Endothelial cell of coronary artery (primary cell): Measurements from ENCODE around the gene VGF. TPM values are rescaled to one million over a fixed set of nuclear protein-coding genes. Genes with fewer than 3 reads are reported as not detected.

ENCODE experiments used
- total RNA-seq: library from RNA; depleted of rRNA; stranded (reverse); fragments of >200 nt; gene quantifications from 2 replicates; pipeline ENCODE4 v1.2.3, GENCODE V29; 2014

The VGF gene
- under 0.01 TPM in 1 of 2 replicates, not detected in the other for total RNA-seq

GRCh38 chr7:101165075-101165957, at the start of gene VGF:
TSS of gene VGF (minus strand) at chr7:101165569. CDS start at chr7:101164843, 726 bp downstream.

DNA sequence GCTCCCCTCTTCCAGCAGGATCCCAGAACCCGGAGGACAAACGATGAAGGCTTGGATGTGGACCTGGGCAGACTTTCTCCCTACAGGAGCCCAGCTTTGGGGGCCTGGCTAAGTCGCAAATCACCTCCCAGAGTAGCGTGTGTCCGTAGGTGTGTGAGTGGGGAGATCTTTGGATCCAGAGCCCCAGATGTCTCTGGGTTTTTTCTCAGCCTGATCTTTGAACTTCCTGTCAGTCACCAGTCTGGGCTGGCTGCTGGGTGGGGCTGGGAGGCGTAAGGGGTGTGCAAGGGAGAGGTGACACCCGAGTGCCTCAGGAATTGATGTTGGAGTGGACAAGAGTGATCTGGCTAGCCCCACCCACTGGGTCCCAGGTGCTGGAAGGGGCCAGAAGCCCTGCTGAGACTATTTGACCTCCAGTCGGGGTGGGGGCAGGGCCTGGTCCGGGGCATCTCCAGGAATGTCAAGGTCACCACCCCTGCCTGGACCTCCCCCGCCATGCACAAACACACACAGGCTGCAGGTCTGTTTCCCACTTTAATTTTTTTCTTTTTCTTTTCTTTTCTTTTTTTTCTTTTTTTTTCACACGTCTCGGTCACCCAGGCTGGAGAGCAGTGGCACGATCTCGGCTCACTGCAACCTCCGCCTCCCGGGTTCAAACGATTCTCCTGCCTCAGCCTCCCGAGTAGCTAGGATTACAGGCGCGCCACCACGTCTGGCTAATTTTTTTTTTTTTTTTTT, 35.7 kb upstream of the VGF start, which contains the start of gene MOGAT3:
Gene MOGAT3, minus strand, starts transcription at position 175 of the 738 bp plus-strand sequence. CDS start 182 bp downstream, outside the sequence.

DNA sequence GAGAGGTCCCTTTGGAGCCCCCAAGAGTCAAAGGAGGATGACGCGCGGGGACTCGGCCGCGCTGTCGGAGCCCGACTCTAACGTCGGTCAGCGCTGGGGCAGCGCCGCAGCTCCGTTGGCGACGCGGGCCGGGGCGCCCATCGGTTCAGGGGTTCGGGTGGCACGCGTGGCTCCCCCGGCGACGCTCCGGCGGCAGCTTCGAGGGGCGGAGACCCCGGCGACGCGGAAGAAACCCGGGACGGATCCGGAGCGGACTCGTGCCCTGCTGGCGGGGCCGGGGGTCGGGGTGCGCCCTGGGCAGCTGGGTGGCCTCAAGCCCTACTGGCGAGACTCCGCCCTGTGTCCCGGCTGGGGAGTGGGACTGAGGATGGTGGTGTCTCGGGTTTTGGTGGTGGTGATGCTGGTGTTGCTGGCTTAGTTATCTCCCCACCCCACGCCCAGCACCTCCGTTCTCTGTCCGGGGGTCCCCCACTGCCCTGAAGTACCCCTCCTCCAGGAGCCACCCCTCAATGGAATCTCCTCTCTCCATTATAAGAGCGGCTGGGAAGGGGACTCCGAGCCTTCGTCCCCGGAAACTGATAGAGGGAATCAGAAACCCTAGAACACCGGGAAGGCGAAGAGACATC, 14.9 kb upstream of the VGF start, which contains the start of gene NAT16:
Gene NAT16, minus strand, starts transcription at position 164 of the 626 bp plus-strand sequence. CDS start 5,486 bp downstream, outside the sequence.

GRCh38 chr7:101153969-101154692, 11.2 kb downstream of the VGF start, which contains the start of gene AP1S1:
TSS of gene AP1S1 (plus strand) at chr7:101154476. CDS start at chr7:101154515, 39 bp downstream.

DNA sequence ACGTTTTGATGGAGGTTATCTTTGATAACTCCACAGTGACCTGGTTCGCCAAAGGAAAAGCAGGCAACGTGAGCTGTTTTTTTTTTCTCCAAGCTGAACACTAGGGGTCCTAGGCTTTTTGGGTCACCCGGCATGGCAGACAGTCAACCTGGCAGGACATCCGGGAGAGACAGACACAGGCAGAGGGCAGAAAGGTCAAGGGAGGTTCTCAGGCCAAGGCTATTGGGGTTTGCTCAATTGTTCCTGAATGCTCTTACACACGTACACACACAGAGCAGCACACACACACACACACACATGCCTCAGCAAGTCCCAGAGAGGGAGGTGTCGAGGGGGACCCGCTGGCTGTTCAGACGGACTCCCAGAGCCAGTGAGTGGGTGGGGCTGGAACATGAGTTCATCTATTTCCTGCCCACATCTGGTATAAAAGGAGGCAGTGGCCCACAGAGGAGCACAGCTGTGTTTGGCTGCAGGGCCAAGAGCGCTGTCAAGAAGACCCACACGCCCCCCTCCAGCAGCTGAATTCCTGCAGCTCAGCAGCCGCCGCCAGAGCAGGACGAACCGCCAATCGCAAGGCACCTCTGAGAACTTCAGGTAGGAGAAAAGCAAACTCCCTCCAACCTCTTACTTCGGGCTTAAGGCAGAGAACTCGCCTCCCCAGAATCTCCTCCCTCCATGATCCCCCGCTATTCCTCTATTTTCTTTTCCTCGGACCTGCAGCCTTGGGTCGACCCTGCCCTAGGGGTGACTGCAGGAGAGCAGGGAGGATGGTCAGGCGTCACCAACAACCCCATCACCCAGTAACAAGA, 38.5 kb downstream of the VGF start, which contains the start of gene SERPINE1:
Gene SERPINE1, plus strand, starts transcription at position 454 of the 809 bp plus-strand sequence. CDS start 1,290 bp downstream, outside the sequence.

Other genes starting within 250 kb of the VGF start
- gene MUC3A, start 216.0 kb downstream of the VGF start, total RNA-seq: under 0.01 TPM in 1 of 2 replicates, not detected in the other
- not detected in 2 replicates for gene MUC12, start 196.0 kb downstream of the VGF start, total RNA-seq
- not detected in 2 replicates for gene MUC17, start 145.5 kb downstream of the VGF start, total RNA-seq
- gene TRIM56, start 80.1 kb downstream of the VGF start, total RNA-seq: 18.7 and 36.1 TPM in 2 replicates
- 1,365 and 3,900 TPM in 2 replicates for gene SERPINE1, start 38.5 kb downstream of the VGF start, total RNA-seq
- gene AP1S1, start 11.1 kb downstream of the VGF start, total RNA-seq: 154 and 216 TPM in 2 replicates
- not detected in 2 replicates for gene NAT16, start 14.7 kb upstream of the VGF start, total RNA-seq
- not detected in 2 replicates for gene MOGAT3, start 35.5 kb upstream of the VGF start, total RNA-seq
- gene PLOD3, start 52.0 kb upstream of the VGF start, total RNA-seq: 58.9 and 99.5 TPM in 2 replicates
- gene ZNHIT1, start 52.6 kb upstream of the VGF start, total RNA-seq: 94.3 and 111 TPM in 2 replicates
- 2.3 and 3.8 TPM in 2 replicates for gene CLDN15, start 72.2 kb upstream of the VGF start, total RNA-seq
- 267 and 300 TPM in 2 replicates for gene FIS1, start 79.5 kb upstream of the VGF start, total RNA-seq
- 16.8 and 23.5 TPM in 2 replicates for gene IFT22, start 156.2 kb upstream of the VGF start, total RNA-seq
- gene COL26A1, start 197.3 kb upstream of the VGF start, total RNA-seq: not detected in 2 replicates